ENCODE results near the gene VPS37B.
A peak's percentile ranks its signal among the peaks of the same experiment; 100 is the strongest.
"Not testable (repeated sequence)": the region's sequence is repeated elsewhere in the genome, so short reads cannot be mapped to it uniquely, and the experiment has no call there.

Gene VPS37B, protein sequence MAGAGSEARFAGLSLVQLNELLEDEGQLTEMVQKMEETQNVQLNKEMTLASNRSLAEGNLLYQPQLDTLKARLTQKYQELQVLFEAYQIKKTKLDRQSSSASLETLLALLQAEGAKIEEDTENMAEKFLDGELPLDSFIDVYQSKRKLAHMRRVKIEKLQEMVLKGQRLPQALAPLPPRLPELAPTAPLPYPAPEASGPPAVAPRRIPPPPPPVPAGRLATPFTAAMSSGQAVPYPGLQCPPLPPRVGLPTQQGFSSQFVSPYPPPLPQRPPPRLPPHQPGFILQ

DNA sequence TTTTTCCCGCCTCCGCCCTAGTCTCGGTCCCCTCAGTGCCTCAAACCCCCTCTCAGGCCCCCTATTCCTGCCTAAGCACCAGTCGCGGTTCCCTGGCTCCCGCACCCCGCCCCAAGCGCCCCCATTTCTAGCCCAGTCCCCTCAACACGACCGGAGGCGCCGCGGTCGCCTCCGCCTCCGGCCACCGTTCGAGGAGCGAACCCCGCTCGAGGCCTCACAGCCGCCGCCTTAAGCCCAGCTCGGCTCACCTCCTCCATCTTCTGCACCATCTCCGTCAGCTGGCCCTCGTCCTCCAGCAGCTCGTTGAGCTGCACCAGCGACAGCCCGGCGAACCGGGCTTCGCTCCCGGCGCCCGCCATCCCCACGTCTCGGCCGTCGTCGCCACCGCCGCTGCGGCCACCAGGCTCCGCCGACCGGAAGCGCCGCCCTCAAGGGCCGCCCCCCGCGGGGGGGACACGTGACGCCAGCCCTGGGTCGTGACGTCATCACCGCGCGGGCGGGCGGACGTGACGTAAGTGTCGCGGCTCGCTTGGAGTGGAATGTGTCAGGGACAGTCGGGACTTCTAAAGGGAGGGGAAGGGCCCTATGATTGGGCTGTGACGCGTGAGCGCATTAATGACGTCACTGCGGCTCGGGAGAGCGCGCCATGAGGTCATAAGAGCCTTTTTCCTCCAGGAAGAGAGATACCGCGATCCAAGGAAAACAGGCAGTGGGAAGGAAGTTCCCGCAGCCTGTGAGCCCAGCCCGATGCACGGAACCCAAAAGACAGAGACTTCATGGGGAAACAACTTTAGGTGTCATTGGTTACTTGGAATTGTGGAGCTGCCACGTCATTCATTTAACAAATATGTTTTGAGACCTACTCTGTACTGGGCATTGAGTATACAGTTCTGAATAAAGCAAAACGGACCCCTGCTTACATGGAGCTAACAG is at the start of gene VPS37B:
VPS37B (minus strand) TSS at position 421 of the 933 bp plus-strand sequence; CDS start at position 359, 62 bp downstream.
- Histone ChIP-seq H3K36me3 (ENCODE audit: insufficient read depth, low read length) (no peaks in the 10 kb centered on the region), H3K4me1 (ENCODE audit: insufficient read depth, low read length) (peaks cover 48% of the 10 kb centered on the region), H3K27me3 (ENCODE audit: insufficient read depth, low read length) (no peaks in the 10 kb centered on the region), H2AFZ (ENCODE audit: low read depth, low read length) (peak within 1 kb of the TSS; percentile 64), H3K9me3 (ENCODE audit: low read length) (no peaks in the 10 kb centered on the region), H3K4me3 (ENCODE audit: low read length) (peak within 1 kb of the TSS; percentile 100)

DNA sequence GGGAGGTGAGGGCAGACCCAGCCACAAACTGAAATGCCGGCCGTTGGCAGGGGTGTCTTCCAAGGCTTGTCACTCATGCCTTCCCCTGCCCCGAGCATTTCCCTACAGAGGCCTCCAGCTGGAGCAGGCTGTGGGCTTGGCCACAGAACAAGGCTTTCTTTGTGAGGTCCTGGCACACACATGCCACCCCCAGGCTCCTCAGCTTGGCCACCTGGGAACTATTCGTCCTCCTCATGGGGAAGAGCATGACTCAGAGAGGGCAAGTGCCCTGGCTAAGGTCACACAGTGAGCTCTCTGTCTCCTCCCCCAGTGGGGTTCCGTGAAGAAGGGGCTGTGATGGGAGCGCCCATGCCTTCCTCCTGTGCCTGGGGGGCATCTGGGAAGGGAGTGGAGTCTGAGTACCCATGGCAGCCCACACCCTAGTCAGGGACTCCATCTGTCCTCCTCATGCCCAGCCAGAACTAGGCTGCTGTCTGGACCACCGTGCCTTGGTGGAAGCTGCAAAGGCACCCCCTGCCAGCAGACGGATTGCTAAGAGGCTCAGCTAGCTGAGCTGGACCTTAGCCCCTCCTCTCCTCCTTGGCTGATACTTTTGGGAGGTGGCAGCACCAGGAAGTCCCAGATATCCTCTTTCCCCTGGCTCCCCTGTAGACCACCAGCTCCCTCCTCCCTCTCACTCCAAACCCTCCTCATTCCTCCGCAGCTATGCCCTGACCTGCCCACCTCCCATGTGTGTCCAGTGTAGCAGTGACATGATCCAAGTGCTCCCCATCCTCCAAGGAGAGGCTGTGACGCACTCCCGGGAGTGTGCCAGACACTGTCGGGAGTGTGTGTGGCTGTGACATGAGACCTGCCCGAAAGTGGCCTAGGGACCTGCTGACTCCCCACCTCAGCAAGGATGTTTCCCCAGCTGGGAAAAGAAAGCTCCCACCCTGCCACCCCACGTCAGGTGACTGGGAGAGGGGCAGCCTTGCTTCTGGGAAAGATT is 49.0 kb upstream of the VPS37B start:
- Histone ChIP-seq H3K36me3 (ENCODE audit: insufficient read depth, low read length) (no peaks in the 10 kb centered on the region), H3K4me1 (ENCODE audit: insufficient read depth, low read length) (no peaks in the 10 kb centered on the region), H3K4me3 (ENCODE audit: low read length) (no peak overlapping the region), H2AFZ (ENCODE audit: low read depth, low read length) (no peak overlapping the region), H3K9me3 (ENCODE audit: low read length) (no peaks in the 10 kb centered on the region), H3K27me3 (ENCODE audit: insufficient read depth, low read length) (no peaks in the 10 kb centered on the region)

DNA sequence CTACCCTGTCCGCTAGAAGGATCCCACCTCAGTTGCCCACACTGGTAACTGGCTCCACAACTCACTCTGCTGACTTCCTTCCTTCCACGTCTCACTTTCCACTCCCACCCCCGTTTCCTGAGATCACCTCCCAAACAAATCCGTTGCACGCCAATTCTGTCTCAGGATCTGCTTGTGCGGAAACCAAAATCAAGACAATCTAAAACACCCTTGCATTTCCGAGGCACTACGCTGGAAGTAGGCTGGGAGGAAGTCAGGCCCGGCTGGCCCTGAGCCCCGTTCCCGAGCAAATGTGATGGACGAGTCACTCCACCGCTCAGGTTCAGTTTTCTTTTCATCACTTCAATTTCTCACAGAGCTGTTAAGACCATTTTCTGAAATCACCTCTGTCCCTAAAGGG is 47.3 kb upstream of the VPS37B start:
- no peak overlapping the region for H3K4me3 ChIP-seq (ENCODE audit: low read length)

DNA sequence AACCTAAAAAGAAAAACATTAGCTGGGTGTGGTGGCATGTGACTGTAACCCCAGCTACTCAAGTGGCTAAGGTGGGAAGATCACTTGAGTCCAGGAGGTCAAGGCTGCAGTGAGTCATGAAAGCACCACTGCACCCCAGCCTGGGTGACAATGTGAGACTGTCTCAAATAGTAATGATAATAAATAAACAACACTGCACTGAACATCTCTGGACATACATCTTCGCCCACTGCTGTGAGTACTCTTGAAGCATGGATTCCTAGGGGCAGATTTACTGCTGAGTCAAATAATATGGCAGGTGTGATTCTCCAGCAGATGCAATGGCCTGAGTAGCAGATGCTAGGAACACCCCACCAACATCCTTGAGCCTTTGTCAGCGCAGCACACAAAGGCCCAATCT is 46.7 kb upstream of the VPS37B start:
- H3K4me3 ChIP-seq (ENCODE audit: low read length), result no peak overlapping the region
- no peaks in the 10 kb centered on the region for H3K27me3 ChIP-seq (ENCODE audit: insufficient read depth, low read length)
- H2AFZ ChIP-seq (ENCODE audit: low read depth, low read length), result no peak overlapping the region
- peaks cover 1% of the 10 kb centered on the region for H3K36me3 ChIP-seq (ENCODE audit: insufficient read depth, low read length)
- H3K4me1 ChIP-seq (ENCODE audit: insufficient read depth, low read length), result no peaks in the 10 kb centered on the region
- no peaks in the 10 kb centered on the region for H3K9me3 ChIP-seq (ENCODE audit: low read length)

More for the DNA sequence above, 47.3 kb upstream of the VPS37B start:
- Histone ChIP-seq H3K4me1 (ENCODE audit: insufficient read depth, low read length) (no peaks in the 10 kb centered on the region), H2AFZ (ENCODE audit: low read depth, low read length) (no peak overlapping the region), H3K36me3 (ENCODE audit: insufficient read depth, low read length) (no peaks in the 10 kb centered on the region), H3K9me3 (ENCODE audit: low read length) (no peaks in the 10 kb centered on the region), H3K27me3 (ENCODE audit: insufficient read depth, low read length) (no peaks in the 10 kb centered on the region)

DNA sequence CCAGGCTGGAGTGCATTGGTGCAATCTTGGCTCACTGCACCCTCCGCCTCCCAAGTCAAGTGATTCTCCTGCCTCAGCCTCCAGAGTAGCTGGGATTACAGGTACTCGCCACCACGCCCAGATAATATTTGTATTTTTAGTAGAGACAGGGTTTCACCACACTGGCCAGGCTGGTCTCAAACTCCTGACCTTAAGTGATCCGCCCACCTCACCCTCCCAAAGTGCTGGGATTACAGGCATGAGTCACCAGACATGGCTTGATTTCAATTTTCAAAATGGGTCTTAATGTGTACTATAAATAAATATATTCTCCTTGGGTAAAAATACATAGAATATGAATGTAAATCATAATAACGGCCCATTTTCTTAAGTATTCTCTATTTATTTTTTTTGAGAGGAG is 45.4 kb upstream of the VPS37B start:
- H3K9me3 ChIP-seq (ENCODE audit: low read length); H2AFZ ChIP-seq (ENCODE audit: low read depth, low read length); H3K4me3 ChIP-seq (ENCODE audit: low read length); H3K4me1 ChIP-seq (ENCODE audit: insufficient read depth, low read length); H3K36me3 ChIP-seq (ENCODE audit: insufficient read depth, low read length); H3K27me3 ChIP-seq (ENCODE audit: insufficient read depth, low read length): not testable (repeated sequence)

DNA sequence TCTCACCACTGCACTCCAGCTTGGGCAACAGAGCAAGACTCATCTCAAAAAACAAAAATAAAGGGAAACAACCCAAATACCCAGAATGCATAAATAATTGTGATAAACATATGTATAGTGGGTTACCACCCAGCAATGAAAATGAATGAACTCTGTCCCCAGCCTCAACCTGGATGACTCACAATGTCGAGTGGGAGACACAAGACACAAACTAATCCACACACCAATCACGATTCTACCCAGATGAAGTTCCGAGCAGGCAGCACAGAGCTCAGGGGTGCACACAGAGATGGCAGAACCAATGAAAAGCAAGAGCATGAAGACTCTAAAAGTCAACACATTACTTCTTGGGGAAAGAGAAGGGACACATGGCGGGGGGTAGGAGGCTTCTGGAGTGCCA is 43.2 kb upstream of the VPS37B start:
- H3K4me3 ChIP-seq (ENCODE audit: low read length), result no peak overlapping the region
- H3K4me1 ChIP-seq (ENCODE audit: insufficient read depth, low read length), result no peaks in the 10 kb centered on the region
- H2AFZ ChIP-seq (ENCODE audit: low read depth, low read length), result no peak overlapping the region
- peaks cover 5% of the 10 kb centered on the region for H3K36me3 ChIP-seq (ENCODE audit: insufficient read depth, low read length)
- H3K27me3 ChIP-seq (ENCODE audit: insufficient read depth, low read length), result no peaks in the 10 kb centered on the region
- H3K9me3 ChIP-seq (ENCODE audit: low read length), result no peaks in the 10 kb centered on the region

DNA sequence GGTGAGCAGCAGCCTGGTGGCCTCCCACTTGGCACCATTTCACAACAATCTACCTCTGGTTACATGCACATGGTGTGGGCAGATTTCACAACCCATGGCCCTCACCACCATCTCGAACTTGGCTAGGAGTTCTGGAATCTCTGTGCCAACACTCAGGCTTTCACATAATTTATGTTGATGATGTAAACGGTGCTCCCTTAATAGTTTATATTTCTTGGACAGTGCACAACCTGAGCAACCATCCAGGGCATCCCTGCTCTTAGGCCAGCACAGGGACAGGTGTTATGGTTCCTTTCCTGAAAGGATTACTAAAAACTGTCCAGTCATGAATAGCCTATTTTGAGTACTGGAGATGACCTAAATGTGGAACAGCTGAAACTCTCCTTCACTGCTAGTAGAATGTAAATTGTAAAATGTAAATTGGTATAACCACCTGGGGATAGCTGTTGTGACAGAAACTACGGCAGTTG is 41.7 kb upstream of the VPS37B start:
- no peaks in the 10 kb centered on the region for H3K9me3 ChIP-seq (ENCODE audit: low read length)
- H2AFZ ChIP-seq (ENCODE audit: low read depth, low read length), result no peak overlapping the region
- peaks cover 5% of the 10 kb centered on the region for H3K36me3 ChIP-seq (ENCODE audit: insufficient read depth, low read length)
- no peak overlapping the region for H3K4me3 ChIP-seq (ENCODE audit: low read length)
- H3K27me3 ChIP-seq (ENCODE audit: insufficient read depth, low read length), result no peaks in the 10 kb centered on the region
- H3K4me1 ChIP-seq (ENCODE audit: insufficient read depth, low read length), result no peaks in the 10 kb centered on the region

DNA sequence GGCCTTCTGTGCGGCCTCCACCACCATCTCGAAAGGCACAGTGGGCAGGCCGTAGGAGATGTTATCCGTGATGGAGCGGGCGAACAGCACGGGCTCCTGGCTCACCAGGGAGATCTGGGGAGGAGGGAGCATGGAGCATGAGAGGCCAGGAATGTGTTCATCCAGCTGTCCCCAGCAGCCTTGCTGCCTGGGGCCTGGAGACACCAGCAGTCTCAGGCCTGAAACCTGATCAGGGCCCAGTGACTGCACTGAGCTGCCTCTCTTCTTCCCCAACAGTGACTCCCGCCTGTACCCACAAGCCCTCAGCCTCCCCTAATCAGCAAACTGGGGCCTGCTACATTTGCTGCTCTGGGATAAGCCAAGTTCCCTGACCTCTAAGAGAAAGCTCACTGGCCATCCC is 39.4 kb upstream of the VPS37B start:
- Histone ChIP-seq H3K4me3 (ENCODE audit: low read length) (no peak overlapping the region), H2AFZ (ENCODE audit: low read depth, low read length) (no peak overlapping the region), H3K4me1 (ENCODE audit: insufficient read depth, low read length) (no peaks in the 10 kb centered on the region), H3K27me3 (ENCODE audit: insufficient read depth, low read length) (no peaks in the 10 kb centered on the region), H3K36me3 (ENCODE audit: insufficient read depth, low read length) (peaks cover 5% of the 10 kb centered on the region), H3K9me3 (ENCODE audit: low read length) (no peaks in the 10 kb centered on the region)

DNA sequence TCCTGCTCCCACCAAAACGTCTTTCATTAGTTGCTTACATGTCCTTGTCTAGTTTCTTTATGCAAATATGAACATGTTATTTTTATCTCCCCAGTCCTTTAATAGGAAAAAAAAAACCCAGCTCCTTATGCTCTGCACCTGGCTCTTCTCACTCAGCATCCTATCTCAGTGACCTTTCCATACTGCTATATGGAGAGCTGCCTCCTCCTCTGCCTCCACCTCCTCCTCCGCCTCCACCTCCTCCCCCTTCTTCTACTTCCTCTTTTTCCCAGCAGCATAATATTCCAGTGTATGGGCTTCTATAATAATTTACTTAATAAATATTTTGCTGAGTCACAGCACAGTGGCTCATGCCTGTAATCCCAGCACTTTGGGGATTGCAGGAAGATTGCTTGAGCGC is 38.8 kb upstream of the VPS37B start:
- peaks cover 5% of the 10 kb centered on the region for H3K36me3 ChIP-seq (ENCODE audit: insufficient read depth, low read length)
- no peak overlapping the region for H3K4me3 ChIP-seq (ENCODE audit: low read length)
- no peaks in the 10 kb centered on the region for H3K27me3 ChIP-seq (ENCODE audit: insufficient read depth, low read length)
- H3K4me1 ChIP-seq (ENCODE audit: insufficient read depth, low read length), result no peaks in the 10 kb centered on the region
- H3K9me3 ChIP-seq (ENCODE audit: low read length), result no peaks in the 10 kb centered on the region
- no peak overlapping the region for H2AFZ ChIP-seq (ENCODE audit: low read depth, low read length)

DNA sequence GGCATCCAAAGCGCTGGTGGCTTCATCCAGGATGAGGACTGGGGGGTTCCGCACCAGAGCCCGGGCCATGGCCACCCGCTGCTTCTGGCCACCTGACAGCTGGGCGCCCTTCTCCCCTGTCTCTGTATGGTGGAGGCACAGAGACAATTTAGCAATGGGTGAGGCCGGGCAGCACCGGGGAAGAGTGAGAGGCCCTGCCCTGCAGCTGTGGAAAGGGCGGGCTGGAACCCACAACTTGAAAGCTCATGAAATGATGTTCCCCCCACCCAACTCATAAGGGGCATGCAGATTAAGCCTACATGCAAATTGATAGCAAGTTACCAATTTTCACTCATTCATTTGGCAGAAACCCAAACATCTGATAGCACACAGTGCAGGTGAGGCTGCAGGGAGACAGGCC is 36.3 kb upstream of the VPS37B start:
- no peak overlapping the region for H2AFZ ChIP-seq (ENCODE audit: low read depth, low read length)
- H3K27me3 ChIP-seq (ENCODE audit: insufficient read depth, low read length), result no peaks in the 10 kb centered on the region
- H3K9me3 ChIP-seq (ENCODE audit: low read length), result no peaks in the 10 kb centered on the region
- peaks cover 4% of the 10 kb centered on the region for H3K4me1 ChIP-seq (ENCODE audit: insufficient read depth, low read length)
- H3K36me3 ChIP-seq (ENCODE audit: insufficient read depth, low read length), result no peaks in the 10 kb centered on the region
- H3K4me3 ChIP-seq (ENCODE audit: low read length), result no peak overlapping the region

DNA sequence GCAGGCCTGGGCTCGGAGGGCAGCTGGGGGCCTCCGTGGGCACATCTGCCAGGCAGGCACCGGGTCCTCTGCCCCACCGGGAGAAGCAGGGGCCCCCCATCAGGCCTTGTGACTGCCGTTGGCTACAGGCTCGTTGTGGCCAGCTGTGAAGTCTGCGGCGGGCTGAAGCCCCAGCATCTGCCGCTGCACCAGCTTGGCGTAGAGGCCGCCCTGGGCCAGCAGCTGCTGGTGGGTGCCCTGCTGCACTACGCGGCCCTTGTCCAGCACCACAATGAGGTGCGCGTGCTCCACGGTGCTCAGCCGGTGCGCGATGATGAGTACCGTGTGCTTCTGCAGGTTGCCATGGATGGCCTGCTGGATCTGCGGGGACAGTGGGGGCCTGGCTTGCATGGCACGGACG is 33.9 kb upstream of the VPS37B start:
- H3K36me3 ChIP-seq (ENCODE audit: insufficient read depth, low read length), result no peaks in the 10 kb centered on the region
- no peak overlapping the region for H3K4me3 ChIP-seq (ENCODE audit: low read length)
- H3K27me3 ChIP-seq (ENCODE audit: insufficient read depth, low read length), result no peaks in the 10 kb centered on the region
- H3K4me1 ChIP-seq (ENCODE audit: insufficient read depth, low read length), result peaks cover 4% of the 10 kb centered on the region
- H3K9me3 ChIP-seq (ENCODE audit: low read length), result no peaks in the 10 kb centered on the region
- no peak overlapping the region for H2AFZ ChIP-seq (ENCODE audit: low read depth, low read length)

DNA sequence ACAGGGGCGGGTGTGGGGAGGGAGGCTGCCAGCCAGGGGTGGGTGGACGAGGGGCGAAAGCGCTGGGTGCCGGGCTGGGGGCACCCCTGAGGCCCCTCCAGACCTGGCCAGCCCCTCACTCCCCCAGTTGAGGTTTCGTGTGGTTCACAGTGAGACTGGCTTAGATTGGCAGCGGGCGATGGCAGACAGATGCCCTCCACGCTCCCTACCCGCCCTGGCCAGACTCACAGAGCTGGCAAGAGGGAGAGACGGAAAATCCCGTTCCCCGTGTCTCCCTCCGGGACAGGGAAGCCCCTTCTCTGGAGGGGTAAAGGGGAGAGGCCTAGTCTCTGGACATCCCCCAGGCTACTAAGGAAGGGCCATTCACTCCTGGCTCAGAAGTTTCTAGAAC is 33.2 kb upstream of the VPS37B start:
- Histone ChIP-seq H3K27me3 (ENCODE audit: insufficient read depth, low read length) (no peaks in the 10 kb centered on the region), H3K4me3 (ENCODE audit: low read length) (no peak overlapping the region), H3K9me3 (ENCODE audit: low read length) (no peaks in the 10 kb centered on the region), H2AFZ (ENCODE audit: low read depth, low read length) (no peak overlapping the region), H3K36me3 (ENCODE audit: insufficient read depth, low read length) (no peaks in the 10 kb centered on the region), H3K4me1 (ENCODE audit: insufficient read depth, low read length) (peaks cover 4% of the 10 kb centered on the region)
